Measurements from ENCODE around the gene HDAC4. TPM values are rescaled to one million over a fixed set of nuclear protein-coding genes. Genes with fewer than 3 reads are reported as not detected.

HDAC4 gene
- total RNA-seq, 1 experiment from 2014 or later: 47.6 TPM

DNA sequence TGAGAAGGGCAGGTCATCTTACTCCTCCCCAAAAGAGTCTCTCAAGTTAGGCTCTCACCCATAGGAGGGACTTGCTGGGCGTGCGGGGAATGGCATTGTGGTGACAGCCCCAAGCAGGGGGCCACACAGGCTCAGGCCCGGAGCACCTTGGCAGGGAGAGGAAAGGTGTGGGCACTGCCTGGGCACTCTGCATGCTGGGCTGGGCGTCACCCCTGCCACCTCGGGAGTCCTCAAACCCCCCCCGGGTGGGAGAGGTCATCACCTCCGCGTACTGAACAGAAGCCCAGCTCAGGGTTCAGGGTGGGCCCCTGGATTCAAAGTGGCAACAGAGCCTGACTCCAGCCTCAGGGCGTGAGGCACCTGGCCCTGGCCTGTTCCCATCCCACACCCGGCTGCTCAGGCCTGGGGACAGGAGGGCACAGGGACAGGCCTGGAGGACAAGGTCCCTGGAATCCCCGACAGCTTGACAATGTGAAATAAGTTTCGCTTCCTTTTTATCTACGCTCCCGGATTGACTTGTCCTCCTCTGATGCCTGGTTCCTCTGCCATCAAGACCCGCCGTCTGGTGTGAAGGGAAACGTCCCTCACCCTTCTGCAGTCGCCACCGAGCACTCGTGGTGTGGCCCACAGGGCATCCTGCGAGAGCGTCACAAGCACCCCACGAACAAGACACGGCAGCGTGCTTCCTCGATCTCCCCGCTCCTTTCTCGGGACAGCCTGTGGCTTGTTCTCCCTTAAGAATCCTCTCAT is 97.8 kb downstream of the HDAC4 start:
- no peaks in the 10 kb centered on the region; a peak in 1 of 4 replicates for H3K4me1 ChIP-seq (ENCODE audit: control insufficient read depth in 1 of 2, insufficient read depth in 2 of 2, low read length in 2 of 2)
- DNase-seq (ENCODE audit: low read depth, low spot score): no peak
- H3K4me3 ChIP-seq (replicated peaks in 1 of 2; ENCODE audit: low read depth in 1 of 2, low read length in 2 of 2): no peak overlapping the region
- H3K9me2 ChIP-seq (ENCODE audit: insufficient read depth): no peaks in the 10 kb centered on the region
- ChIA-PET POLR2A (no interaction called here), CTCF (no interaction called here), RAD21 (ENCODE audit: low non-redundant PET in 1 of 2, low total read pairs in 2 of 2, uncharacterized antibody in 2 of 2, unreplicated experiment in 2 of 2) (no interaction called here)
- H3K79me2 ChIP-seq (ENCODE audit: insufficient read depth, low read length): peaks cover 7% of the 10 kb centered on the region; the same call in 1 of the 2 replicates
- H3K9me3 ChIP-seq (ENCODE audit: control insufficient read depth in 1 of 2, insufficient read depth in 1 of 2, low read depth in 1 of 2, low read length in 2 of 2): no peaks in the 10 kb centered on the region
- ATAC-seq: no peak
- no peak overlapping the region for H3K9ac ChIP-seq (ENCODE audit: low read length)
- TF ChIP-seq POLR2A (IDR thresholded peaks at IDR 0.05; ENCODE audit: borderline replicate concordance, extremely low read depth, insufficient read depth, insufficient read length) (no peak), ZNF274 (IDR thresholded peaks at IDR 0.05; ENCODE audit: low read depth, low read length) (no peak), EZH2phosphoT487 (IDR thresholded peaks at IDR 0.05; ENCODE audit: borderline replicate concordance) (no peak), CBX3 (IDR thresholded peaks at IDR 0.05; ENCODE audit: low read depth) (no peak), SIN3A (IDR thresholded peaks at IDR 0.05; ENCODE audit: low read depth) (no peak), POLR2AphosphoS5 (IDR thresholded peaks at IDR 0.05; ENCODE audit: low read depth, low read length) (no peak), YY1 (IDR thresholded peaks at IDR 0.05; ENCODE audit: extremely low read depth, insufficient replicate concordance, low read depth, low read length) (no peak), SRF (IDR thresholded peaks at IDR 0.05; ENCODE audit: low read depth) (no peak), JUND (IDR thresholded peaks at IDR 0.05) (no peak), SP1 (IDR thresholded peaks at IDR 0.05; ENCODE audit: low read depth) (no peak), EGR1 (IDR thresholded peaks at IDR 0.05; ENCODE audit: low read depth) (no peak), TCF7L2 (IDR thresholded peaks at IDR 0.05; ENCODE audit: borderline replicate concordance, extremely low read depth, insufficient read depth, insufficient read length) (no peak), ZFX (IDR thresholded peaks at IDR 0.05) (no peak), CEBPB (IDR thresholded peaks at IDR 0.05; ENCODE audit: low read depth) (no peak), EZH2 (IDR thresholded peaks at IDR 0.05) (no peak)
- TF ChIP-seq, protein P1, sequence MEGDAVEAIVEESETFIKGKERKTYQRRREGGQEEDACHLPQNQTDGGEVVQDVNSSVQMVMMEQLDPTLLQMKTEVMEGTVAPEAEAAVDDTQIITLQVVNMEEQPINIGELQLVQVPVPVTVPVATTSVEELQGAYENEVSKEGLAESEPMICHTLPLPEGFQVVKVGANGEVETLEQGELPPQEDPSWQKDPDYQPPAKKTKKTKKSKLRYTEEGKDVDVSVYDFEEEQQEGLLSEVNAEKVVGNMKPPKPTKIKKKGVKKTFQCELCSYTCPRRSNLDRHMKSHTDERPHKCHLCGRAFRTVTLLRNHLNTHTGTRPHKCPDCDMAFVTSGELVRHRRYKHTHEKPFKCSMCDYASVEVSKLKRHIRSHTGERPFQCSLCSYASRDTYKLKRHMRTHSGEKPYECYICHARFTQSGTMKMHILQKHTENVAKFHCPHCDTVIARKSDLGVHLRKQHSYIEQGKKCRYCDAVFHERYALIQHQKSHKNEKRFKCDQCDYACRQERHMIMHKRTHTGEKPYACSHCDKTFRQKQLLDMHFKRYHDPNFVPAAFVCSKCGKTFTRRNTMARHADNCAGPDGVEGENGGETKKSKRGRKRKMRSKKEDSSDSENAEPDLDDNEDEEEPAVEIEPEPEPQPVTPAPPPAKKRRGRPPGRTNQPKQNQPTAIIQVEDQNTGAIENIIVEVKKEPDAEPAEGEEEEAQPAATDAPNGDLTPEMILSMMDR (IDR thresholded peaks at IDR 0.05 in 2 of 3, conservative IDR thresholded peaks at IDR 0.05 in 1 of 3; ENCODE audit: borderline replicate concordance in 1 of 3, insufficient read depth in 1 of 3, low read depth in 2 of 3, low read length in 2 of 3): no peak
- TF ChIP-seq, protein P2, sequence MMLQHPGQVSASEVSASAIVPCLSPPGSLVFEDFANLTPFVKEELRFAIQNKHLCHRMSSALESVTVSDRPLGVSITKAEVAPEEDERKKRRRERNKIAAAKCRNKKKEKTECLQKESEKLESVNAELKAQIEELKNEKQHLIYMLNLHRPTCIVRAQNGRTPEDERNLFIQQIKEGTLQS (IDR thresholded peaks at IDR 0.05): no peak
- TF ChIP-seq, protein P3, sequence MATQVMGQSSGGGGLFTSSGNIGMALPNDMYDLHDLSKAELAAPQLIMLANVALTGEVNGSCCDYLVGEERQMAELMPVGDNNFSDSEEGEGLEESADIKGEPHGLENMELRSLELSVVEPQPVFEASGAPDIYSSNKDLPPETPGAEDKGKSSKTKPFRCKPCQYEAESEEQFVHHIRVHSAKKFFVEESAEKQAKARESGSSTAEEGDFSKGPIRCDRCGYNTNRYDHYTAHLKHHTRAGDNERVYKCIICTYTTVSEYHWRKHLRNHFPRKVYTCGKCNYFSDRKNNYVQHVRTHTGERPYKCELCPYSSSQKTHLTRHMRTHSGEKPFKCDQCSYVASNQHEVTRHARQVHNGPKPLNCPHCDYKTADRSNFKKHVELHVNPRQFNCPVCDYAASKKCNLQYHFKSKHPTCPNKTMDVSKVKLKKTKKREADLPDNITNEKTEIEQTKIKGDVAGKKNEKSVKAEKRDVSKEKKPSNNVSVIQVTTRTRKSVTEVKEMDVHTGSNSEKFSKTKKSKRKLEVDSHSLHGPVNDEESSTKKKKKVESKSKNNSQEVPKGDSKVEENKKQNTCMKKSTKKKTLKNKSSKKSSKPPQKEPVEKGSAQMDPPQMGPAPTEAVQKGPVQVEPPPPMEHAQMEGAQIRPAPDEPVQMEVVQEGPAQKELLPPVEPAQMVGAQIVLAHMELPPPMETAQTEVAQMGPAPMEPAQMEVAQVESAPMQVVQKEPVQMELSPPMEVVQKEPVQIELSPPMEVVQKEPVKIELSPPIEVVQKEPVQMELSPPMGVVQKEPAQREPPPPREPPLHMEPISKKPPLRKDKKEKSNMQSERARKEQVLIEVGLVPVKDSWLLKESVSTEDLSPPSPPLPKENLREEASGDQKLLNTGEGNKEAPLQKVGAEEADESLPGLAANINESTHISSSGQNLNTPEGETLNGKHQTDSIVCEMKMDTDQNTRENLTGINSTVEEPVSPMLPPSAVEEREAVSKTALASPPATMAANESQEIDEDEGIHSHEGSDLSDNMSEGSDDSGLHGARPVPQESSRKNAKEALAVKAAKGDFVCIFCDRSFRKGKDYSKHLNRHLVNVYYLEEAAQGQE (IDR thresholded peaks at IDR 0.05; ENCODE audit: low read depth): no peak
- TF ChIP-seq, protein P4, sequence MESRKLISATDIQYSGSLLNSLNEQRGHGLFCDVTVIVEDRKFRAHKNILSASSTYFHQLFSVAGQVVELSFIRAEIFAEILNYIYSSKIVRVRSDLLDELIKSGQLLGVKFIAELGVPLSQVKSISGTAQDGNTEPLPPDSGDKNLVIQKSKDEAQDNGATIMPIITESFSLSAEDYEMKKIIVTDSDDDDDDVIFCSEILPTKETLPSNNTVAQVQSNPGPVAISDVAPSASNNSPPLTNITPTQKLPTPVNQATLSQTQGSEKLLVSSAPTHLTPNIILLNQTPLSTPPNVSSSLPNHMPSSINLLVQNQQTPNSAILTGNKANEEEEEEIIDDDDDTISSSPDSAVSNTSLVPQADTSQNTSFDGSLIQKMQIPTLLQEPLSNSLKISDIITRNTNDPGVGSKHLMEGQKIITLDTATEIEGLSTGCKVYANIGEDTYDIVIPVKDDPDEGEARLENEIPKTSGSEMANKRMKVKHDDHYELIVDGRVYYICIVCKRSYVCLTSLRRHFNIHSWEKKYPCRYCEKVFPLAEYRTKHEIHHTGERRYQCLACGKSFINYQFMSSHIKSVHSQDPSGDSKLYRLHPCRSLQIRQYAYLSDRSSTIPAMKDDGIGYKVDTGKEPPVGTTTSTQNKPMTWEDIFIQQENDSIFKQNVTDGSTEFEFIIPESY (IDR thresholded peaks at IDR 0.05; ENCODE audit: extremely low read depth, insufficient replicate concordance, low read length): no peak
- H3K27me3 ChIP-seq (ENCODE audit: insufficient read depth, low read length): no peaks in the 10 kb centered on the region
- no TSS peak for BruUV-seq (replicated peaks)
- intact Hi-C loops (cut with micrococcal nuclease): no loop called here
- H3K36me3 ChIP-seq (ENCODE audit: control insufficient read depth in 1 of 2, insufficient read depth in 2 of 2, low read length in 2 of 2): no peaks in the 10 kb centered on the region
- H2AFZ ChIP-seq (ENCODE audit: low read depth, low read length, poor library complexity, severe bottlenecking): no peak overlapping the region
- no peak overlapping the region for H3K27ac ChIP-seq (ENCODE audit: low read depth, low read length)
- no peak overlapping the region for H3K4me2 ChIP-seq (ENCODE audit: low read length)
- H4K20me1 ChIP-seq (ENCODE audit: insufficient read depth): no peaks in the 10 kb centered on the region
